AG09309 (cell line): ENCODE measurements around the gene PAXX.

ENCODE experiments used
- DNase-seq: peaks from one replicate; pipeline ENCODE4 v3.0.0-alpha.2; 2010; ENCODE audit warnings: low read depth
- H3K4me3 ChIP-seq: 2 replicates; pipeline ENCODE4 v1.5.1; 2011; ENCODE audit warnings: mild to moderate bottlenecking, low read depth, low read length, moderate library complexity; ENCODE audit not compliant: control insufficient read depth
- TF ChIP-seq, protein P1 (sequence below): IDR thresholded peaks from 2 replicates; pipeline ENCODE4 v1.5.1; 2011; ENCODE audit warnings: mild to moderate bottlenecking, low read depth, low read length, inconsistent platforms; ENCODE audit not compliant: insufficient read depth, control insufficient read depth; ENCODE audit errors: missing control alignments

The PAXX gene

DNA sequence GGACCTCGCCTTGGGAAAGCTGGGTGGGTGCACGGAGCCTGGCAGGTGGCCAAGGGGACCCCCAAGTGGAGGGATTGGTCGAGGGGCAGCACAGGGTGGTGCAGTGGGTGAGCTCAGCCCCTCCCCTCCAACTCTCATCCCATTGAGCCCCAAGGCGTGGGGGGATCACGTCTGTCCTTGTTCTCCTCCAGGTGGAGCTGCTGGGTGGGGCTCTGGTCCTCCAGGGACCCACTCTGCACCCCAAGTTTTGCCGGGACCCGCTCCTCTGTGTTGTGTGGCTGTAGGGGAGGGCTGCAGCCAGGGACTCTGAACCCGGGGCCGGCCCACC lies 43.2 kb downstream of the PAXX start:
- TF ChIP-seq, protein P1, sequence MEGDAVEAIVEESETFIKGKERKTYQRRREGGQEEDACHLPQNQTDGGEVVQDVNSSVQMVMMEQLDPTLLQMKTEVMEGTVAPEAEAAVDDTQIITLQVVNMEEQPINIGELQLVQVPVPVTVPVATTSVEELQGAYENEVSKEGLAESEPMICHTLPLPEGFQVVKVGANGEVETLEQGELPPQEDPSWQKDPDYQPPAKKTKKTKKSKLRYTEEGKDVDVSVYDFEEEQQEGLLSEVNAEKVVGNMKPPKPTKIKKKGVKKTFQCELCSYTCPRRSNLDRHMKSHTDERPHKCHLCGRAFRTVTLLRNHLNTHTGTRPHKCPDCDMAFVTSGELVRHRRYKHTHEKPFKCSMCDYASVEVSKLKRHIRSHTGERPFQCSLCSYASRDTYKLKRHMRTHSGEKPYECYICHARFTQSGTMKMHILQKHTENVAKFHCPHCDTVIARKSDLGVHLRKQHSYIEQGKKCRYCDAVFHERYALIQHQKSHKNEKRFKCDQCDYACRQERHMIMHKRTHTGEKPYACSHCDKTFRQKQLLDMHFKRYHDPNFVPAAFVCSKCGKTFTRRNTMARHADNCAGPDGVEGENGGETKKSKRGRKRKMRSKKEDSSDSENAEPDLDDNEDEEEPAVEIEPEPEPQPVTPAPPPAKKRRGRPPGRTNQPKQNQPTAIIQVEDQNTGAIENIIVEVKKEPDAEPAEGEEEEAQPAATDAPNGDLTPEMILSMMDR, result no peak
- no peak for DNase-seq
- no peak overlapping the region for H3K4me3 ChIP-seq

DNA sequence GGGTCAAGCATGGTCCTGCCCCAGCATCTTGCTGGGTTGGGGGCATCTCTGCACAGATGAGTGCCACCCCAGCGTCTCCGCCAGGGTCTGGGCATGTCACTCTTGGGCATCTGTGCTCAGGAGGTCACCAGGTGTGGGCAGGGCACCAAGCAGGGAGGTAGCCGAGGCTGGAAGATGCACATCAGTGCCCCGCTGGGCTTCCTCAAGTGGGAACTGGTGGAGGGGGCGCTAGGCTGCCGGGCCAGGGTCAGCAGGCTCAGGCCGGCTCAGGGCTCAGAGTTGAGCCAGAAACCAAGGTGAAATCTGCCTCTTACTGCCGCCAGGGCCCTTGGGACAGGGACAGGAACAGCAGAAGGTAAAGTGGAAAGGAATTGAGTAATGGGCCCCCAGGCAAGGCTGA lies 43.7 kb downstream of the PAXX start:
- H3K4me3 ChIP-seq, result no peak overlapping the region
- TF ChIP-seq, protein P1, result no peak
- no peak for DNase-seq

DNA sequence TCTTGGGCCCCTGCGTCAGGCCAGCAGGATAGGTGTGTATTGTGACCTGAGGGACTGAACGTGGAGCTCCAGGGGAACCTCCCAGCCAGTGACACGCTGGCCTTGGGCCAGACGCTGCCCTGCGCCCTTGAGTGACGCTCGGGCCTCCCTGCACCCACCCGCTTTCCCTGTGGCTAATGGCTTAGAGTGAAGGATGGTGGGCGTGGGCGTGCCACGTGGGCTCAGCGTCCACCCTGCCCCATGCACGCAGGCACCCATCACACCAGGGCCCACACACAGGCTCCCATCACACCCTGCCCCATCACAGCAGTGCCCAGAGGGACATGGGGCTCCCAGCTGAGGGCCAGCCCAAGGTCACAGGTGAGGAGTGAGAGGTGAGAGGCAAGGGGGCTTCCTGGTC lies 44.8 kb downstream of the PAXX start:
- no peak for DNase-seq
- TF ChIP-seq, protein P1, result no peak
- no peak overlapping the region for H3K4me3 ChIP-seq

DNA sequence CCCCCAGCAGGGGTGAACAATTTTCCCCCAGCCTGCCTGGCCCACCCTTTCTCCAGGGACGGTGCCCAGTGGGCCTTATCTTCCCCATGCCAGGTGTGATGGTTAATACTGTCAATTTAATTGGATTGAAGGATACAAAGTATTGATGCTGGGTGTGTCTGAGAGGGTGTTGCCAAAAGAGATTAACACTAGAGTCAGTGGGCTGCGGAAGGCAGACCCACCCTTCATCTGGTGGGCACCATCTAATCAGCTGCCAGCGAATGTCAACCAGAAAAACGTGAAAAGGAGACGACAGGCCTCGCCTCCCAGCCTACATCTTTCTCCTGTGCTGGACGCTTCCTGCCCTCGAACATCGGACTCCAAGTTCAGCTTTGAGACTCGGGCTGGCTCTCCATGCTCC lies 45.3 kb downstream of the PAXX start:
- no peak overlapping the region for H3K4me3 ChIP-seq
- no peak for DNase-seq
- TF ChIP-seq, protein P1, result no peak

DNA sequence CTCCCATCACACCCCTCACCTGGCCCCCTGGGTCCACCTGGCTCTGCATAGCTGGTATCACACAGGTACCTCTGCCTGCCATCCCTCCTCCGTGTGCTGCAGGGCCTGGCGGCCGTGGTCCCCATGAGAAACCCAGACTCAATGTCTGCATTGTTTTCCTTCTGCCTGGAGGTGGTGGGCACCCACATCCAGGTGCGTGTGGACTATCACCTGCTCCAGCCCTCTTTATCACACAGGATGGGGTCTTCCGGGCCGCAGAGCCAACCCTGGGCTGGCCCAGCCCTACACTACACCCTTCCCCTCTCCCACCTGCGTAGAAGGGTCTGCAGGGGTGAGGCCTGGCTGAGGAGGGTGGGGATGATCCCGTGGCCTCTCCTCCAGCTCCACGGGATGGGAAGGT lies 46.7 kb downstream of the PAXX start:
- H3K4me3 ChIP-seq, result no peak overlapping the region
- TF ChIP-seq, protein P1, result no peak
- no peak for DNase-seq

DNA sequence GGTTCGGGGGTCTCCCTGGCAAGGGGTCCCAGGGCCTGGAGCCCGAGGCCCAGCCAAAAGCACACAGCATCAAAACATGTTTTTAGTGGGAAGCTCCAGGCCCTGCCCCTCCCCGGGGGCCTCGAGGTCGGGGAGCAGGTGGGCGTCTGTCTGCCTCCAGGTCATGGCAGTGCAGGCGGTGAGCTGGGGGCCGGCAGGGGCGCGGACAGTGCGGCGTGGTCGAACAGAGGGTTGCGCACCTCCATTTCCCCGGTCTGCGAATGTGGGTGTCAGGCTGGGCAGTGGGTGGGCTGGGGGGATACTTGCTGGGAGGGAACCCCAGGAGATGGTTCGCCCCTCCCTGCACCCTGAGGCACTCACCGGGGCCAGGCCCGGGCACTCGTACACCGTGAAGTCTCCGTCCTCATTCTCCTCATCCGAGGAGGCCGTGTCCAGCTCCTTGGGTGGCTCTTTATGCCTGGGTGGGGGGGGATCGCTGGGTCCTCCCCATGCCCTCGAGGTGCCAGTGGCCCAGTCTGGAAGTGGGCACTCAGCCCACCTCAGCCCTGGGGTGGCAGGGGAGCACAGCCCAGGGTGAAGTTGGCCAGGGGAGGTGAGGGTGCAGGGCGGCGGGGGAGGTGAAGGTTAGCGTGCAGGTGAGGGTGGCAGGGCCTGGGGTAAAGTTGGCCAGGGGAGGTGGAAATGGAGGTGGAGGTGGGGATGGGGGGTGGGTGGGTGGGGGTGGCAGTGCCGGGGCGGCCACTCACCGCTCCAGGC lies 47.6 kb downstream of the PAXX start:
- no peak for DNase-seq
- H3K4me3 ChIP-seq, result no peak overlapping the region
- TF ChIP-seq, protein P1, result no peak
